GM18868 (cell line): ENCODE data around the gene KIN.
"Not testable (repeated sequence)": the region's sequence is repeated elsewhere in the genome, so short reads cannot be mapped to it uniquely, and the experiment has no call there.

Source experiments
- ATAC-seq: cut with Tn5 transposase; IDR thresholded peaks from one replicate; pipeline ENCODE4 v1.9.1; 2021; ENCODE audit warnings: mild to moderate bottlenecking, moderate library complexity; ENCODE audit not compliant: unreplicated experiment

The KIN gene

GRCh38 chr10:7795605-7796004 lies 7.8 kb upstream of the KIN start:
- no peak for ATAC-seq

GRCh38 chr10:7794251-7795026 lies 6.6 kb upstream of the KIN start:
- ATAC-seq: no peak

GRCh38 chr10:7792541-7792940 lies 4.7 kb upstream of the KIN start:
- ATAC-seq: no peak

GRCh38 chr10:7789390-7789789 lies 1.6 kb upstream of the KIN start:
- ATAC-seq: no peak

GRCh38 chr10:7788639-7789286 lies 970 bp upstream of the KIN start:
- ATAC-seq: peak; percentile 15

- ATAC-seq: peak; percentile 4
These were observed 490 bp downstream of the KIN start for GRCh38 chr10:7787150-7787856.

- ATAC-seq: no peak
These were observed 1.4 kb downstream of the KIN start for GRCh38 chr10:7786430-7786829.

- not testable (repeated sequence) for ATAC-seq
These were observed 5.6 kb downstream of the KIN start for GRCh38 chr10:7782194-7782593.

GRCh38 chr10:7776777-7777176 lies 11.0 kb downstream of the KIN start:
- no peak for ATAC-seq

- ATAC-seq: no peak
These were observed 13.7 kb downstream of the KIN start for GRCh38 chr10:7773845-7774801.

GRCh38 chr10:7768417-7768816 lies 19.4 kb downstream of the KIN start:
- no peak for ATAC-seq

GRCh38 chr10:7767209-7767608 lies 20.6 kb downstream of the KIN start:
- no peak for ATAC-seq

GRCh38 chr10:7766241-7766640 lies 21.6 kb downstream of the KIN start:
- no peak for ATAC-seq

- ATAC-seq: no peak
These were observed 23.9 kb downstream of the KIN start for GRCh38 chr10:7763929-7764328.

- ATAC-seq: peak; percentile 79
These were observed 31.3 kb downstream of the KIN start for GRCh38 chr10:7756360-7756992.

- no peak for ATAC-seq
These were observed 32.7 kb downstream of the KIN start for GRCh38 chr10:7755103-7755502.

GRCh38 chr10:7752251-7752650 lies 35.5 kb downstream of the KIN start:
- ATAC-seq: no peak

GRCh38 chr10:7750222-7750621 lies 37.6 kb downstream of the KIN start:
- no peak for ATAC-seq

- not testable (repeated sequence) for ATAC-seq
These were observed 39.2 kb downstream of the KIN start for GRCh38 chr10:7748637-7749036.

- no peak for ATAC-seq
These were observed 43.5 kb downstream of the KIN start for GRCh38 chr10:7744307-7744706.
